Activated CD4-positive, alpha-beta T cell treated with anti-CD3 and anti-CD28 coated beads, Interleukin-2, amount 50 U/mL, for 1 hour (primary cell): ENCODE measurements around the gene FGGY.
"Not testable (repeated sequence)": the region's sequence is repeated elsewhere in the genome, so short reads cannot be mapped to it uniquely, and the experiment has no call there.

Source experiments
- DNase-seq: peaks from one replicate; pipeline ENCODE4 v3.0.0-alpha.2; 2020

FGGY gene

DNA sequence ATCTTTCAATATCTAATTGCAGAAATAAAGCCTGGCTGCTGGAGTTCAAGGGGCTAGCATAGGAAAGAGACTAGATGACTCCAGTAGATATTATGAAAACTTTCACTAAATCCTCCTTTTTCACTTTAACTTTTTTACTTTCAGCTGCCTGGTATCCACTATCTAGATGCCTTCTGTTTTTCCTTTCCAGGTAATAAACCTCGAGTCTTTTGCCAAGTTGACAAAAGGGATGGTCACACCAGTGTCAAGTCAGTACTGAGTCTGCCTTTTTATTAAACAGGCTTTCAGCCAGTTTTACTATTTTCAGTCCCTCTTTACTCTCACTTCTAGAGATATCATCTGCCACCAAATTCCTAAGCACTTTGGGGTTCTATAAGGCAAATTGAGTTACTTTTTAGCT, 195.6 kb downstream of the FGGY start:
- DNase-seq = no peak

DNA sequence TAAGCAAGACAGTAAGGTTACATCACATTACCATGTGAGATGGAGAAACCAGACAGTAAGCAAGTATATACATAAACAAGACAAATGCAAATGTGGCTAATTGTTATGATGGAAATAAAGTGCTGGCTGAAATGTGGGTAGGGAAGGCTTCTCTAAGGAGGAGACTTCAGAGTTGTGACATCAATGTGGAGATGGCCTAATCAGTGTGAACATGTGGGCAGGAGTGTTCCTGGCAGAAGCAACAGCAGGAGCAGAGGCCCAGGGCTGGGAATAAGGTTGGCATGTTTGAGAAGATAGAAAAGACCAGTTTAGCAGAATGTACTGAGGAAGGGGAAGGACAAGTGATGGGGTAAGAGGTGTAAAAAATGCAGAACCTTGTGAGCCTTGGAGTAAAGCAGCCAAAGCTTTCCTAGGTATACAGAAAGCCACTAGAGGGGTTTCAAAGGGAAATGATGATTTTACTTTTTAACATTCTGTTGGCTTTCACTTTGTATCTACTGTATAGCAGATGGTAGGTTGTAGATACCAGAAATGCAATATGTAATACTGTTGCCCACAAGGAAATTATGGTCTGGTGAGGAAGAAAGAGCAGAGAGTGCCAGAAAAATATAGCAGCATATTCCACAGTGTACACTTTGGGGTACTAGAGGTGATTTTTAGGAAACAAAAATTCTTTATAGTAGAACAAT, 197.4 kb downstream of the FGGY start:
- DNase-seq = no peak

DNA sequence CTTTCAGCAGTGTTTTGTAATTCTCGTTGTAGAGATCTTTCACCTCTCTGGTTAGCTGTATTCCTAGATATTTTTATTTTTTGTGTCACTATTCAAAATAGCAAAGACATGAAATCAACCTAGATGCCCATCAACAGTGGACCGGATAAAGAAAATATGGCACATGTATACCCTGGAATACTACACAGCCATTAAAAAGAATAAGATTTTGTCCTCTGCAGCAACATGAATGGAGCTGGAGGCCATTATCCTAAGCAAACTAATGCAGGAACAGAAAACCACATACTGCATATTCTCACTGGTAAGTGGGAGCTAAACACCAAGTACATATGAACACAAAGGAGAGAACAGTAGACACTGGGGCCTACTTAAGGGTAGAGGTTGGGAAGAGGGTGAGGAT, 199.3 kb downstream of the FGGY start:
- not testable (repeated sequence) for DNase-seq

DNA sequence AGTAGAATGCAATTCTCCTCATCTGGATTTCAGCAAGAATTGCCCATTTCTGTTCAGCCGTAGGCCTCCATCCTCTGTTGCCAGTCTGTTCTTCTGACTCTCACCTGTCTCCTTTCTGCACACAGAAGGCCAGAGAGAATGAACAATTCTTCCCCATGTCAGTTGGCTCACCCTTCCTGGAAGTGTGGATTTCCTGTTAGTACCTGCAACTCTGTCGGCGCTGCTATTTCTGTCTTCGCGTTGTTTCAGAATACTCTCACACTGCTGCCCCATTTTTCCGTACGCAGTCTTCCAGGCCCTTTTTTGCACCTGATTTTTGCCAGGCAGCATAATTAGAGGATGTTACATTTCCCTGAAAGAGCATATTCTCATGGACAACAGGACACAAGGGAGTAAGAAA, 200.7 kb downstream of the FGGY start:
- no peak for DNase-seq

DNA sequence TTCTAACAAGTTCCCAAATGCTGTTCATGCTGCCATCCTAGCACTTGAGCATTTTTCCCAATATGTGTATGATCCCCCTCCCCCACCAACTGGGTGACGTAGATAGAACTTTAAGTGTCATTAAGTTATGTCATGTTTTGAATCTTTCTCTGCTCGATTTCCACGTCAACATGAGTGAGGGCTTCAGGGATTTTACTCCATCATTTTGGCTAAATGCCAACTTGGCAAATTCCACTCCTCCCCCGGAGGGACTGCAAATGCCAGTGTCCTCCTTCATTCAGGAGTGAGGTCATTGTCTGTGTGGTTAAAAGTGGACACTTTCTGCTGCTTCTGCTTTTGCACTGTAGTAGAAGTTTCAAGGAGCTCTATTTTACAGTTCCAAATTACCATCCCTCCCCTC, 201.7 kb downstream of the FGGY start:
- no peak for DNase-seq

DNA sequence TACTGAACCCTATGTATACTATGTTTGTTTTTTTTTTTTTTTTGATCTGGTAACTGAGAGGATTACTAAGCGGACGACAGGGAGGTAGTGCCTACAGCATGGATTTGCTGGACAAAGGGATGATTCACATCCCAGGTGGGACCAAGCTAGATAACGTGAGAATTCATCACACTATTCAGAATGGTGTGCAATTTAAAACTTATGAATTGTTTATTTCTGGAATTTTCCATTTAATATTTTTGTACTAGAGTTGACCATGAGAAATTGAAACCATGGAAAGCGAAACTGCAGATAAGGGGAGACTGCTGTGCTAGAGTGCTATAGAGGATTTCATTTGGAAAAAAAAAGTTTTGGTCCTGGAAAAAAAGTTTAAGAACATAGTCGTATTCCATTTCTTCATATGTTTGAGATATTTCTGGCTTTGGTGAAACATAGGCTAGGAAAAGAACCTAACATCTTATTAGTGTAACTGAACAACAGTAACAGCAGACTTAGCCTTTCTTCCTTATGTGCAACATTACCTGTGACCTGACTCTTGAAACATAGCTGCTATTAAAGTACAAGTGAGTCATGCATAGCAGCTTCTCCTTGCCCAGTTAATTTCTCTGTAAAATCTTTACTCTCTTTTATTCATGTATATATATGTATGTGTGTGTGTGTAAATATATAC, 202.5 kb downstream of the FGGY start:
- no peak for DNase-seq

DNA sequence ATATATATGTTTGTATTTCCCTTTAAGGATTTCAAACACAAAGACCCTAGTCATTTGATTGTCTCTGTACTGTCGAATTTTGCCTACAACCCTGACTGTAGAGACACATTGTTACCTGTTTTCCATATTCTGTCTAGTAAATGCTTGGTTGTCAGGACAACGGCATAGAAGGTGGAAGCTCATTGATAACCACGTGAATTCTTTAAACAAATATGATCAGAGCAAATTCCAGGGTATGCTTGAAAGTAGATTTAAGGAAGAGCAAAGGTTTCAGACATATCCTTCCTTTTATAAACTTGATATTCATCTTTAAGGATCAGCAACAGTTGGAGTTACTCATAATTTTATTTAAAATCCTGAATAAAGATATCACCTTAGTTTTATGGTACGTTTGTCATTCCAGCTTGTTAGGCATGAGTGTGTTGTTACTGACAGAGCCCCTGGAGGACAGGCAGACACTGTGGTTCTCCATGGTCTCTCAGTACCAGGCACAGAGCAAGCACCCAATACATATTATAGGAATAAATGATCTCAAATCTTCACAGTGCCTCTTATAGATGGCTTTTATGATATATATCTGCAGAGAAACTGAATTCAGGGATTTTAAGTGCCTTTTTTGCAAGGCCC, 203.2 kb downstream of the FGGY start:
- no peak for DNase-seq

DNA sequence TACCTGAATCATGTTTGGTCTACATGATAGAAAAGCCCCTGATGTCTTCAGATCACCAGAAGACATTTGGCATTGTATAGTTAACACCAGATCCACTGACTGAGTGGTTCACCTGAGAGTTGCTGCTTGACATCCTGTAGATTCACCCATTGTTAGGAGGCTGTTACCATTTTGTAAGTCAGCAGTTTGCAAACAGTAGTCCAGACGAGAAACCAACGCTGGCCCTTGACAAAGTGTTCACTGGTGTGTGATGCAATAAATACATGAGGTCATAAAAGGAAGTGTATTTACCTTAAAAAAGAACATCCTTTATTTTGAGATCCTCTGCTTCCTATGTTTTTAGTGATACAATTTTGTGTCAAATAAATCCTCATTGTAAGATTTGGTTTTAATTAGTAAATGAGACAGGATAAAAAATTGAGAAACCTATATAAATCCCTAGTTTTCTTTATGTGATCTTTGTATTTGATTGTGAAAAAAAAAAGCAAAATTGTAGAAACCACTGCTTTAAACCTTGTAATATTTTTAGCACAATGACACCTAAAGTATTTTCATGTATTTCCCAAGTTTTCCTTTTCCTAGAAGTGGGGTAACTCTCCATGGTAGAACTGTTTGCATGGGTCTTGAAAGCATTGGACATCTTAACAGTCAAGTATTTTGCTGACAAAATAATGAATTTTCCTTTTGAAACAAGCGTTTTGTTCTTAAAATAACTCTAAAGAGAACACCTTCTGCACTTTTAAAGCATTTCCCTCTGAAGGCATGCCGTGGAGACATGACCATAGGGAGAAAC, 204.3 kb downstream of the FGGY start:
- no peak for DNase-seq

DNA sequence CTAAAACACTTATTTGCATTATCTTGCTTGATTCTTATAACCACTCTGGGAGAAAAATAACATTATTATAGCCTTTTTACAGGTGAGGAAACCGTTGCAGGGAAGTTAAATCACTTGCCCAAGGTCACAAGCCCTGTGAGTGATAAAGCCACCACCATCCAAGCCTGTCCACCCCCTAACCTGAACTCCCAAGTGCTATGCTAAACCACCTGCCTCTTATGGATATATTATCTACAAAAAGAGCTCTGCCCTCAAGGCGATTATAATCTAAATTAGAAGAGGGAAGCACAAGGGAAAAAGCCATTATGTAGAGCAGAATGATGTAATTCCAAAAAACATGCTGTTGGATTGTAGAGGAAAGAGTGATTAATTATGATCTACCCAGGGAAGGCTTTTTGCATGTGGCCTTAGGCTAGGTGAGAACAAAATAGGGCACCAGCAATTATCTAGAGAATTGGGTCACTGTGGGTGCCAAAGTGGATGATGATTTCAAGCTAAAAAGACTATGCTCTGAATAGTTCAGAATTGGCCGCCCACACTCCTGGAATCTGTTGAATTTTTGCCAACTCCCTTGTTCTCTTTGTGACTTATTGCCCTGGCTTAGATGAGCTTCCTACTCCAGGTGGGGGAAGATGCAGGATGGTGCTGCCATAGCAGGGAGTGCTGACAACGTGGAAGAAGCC, 205.3 kb downstream of the FGGY start:
- no peak for DNase-seq

DNA sequence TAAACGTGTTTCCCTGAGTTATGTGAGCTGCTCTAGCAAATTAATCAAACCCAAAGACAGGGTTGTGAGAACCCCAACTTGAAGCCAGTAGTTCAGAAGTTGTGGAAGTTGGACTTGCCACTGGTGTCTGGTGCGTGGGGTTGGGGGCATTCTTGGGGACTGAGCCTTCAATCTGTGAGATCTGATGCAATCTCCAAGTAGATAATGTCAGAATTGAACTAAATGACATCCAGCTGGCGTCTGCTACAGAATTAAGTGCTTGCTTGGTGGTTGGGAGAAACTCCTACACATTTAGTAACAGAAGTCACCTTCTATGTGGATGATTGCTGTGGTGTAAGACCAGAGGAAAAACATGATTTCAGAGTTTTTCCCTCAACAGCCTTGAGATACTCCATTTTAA, 207.4 kb downstream of the FGGY start:
- DNase-seq = no peak

DNA sequence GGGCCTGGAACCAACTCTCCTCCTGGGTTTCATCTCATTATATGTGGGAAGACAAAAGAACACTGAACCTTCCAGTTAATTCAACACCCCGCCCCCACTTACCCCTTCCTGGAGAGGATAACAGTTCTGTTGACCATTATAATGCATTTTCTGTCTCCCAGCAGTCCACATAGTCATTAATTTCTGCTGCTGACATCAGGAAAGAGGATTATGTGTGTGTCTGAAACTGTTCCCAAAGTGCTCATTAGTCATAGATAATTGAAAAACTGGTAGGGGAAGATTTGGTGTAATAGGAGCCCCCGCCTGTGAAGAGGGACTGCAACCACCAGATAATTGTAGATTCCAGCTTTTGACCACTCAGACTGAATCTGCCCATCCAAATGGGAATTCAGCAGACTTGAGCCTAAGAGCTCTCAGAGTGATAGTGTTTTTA, 208.7 kb downstream of the FGGY start:
- DNase-seq = no peak

DNA sequence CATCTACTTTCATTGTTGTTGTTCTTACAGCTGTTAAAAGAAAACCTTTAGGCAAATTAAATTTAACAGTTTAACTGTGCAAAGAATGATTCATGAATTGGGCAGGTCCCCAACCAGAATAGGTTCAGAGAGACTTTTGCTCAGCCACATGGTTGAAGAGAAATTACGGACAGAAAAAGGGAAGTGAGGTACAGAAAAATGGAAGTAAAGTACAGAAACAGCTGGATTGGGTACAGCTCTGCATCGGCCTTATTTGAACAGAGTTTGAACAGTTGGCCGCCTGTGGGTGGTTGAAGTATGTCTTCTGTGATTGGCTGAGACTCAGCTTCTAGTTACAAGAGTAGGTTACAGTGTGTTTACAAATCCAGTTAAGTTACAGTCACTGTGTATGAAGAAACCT, 210.1 kb downstream of the FGGY start:
- DNase-seq = no peak

DNA sequence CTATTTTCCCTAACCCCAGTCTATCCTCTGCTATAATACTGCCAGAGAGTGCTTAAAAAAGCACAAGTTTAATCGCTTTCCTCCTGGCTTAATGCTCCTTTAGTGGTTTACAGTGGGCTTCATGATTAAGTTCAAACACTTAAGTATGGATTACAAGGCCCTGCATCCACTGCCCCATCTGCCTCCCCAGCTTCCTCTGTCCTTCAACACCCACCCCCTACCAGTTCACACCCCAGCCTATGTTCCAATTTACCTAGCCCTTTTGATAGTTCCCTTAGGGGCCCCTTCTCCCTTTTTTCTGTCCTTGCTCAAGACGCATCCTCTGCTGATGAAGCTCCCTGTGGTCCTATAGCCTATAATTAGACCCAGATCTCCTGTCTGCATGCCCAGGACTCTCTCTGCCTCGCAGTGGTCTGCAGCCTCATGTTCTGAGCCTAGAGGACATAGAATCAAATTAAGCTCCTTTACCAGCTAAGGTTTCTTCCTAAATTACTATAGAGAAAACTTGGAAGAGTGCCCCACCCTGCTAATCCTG, 212.5 kb downstream of the FGGY start:
- DNase-seq = no peak

DNA sequence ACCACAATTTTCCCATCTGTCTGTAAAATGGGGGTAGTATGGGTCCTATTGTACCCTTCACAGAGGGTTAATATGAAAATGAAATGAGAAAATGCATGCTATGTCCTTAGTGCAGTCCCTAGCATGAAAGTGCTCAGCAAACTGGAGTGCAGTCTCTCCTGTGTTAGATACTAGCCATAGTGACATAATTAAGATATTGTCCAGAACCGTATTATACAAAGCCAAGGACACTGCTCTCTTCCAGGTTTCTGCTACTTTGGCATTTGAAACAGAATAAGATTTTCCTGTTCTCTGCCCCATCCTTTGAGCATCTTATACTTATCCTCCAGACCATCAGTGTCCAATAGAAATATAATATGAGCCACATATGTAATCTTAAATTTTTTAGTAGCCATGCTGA, 213.4 kb downstream of the FGGY start:
- no peak for DNase-seq

DNA sequence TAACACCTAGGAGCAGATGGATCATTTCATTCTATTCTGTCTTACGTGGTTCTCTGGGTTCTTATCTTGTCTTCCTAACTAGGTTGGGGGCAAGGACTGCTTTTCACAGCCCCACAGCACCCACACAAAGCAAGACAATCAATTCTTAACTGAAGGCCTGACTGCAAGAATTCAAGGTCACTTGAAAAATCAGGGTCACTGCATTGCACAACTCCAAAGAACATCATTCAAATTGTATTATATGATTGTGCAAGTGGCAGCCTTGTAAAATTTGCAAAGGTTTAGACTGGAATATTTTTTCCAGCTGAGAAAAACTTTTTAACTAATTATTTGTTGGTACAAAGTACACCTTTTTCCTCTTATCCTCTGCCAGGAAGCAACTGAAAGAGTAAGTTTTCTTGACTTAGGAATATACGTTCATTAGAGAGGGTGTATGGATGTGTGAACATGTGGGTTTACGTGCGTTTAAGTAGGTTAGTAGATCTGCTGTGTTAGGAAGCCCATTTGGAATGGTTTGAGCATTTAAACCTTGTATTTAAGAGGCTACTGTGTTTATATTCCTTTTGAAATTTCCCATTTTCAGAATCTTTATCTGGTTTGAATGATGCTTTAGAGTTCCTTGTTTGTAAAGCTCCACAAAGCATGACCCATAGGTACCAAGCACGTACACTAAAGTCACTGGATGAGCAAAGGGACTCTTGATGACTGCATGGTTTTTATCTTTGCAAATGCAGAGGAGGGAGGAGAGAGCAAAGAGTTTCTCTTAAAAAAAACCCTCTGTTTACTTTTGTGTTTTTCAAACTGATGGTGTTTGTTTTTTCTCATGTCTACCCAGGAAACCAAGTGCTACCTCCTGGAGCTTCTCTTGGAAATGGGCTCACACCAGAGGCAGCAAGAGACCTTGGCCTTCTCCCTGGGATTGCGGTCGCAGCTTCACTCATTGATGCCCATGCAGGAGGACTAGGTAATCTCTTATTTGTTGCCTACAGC, 214.9 kb downstream of the FGGY start:
- DNase-seq = no peak

DNA sequence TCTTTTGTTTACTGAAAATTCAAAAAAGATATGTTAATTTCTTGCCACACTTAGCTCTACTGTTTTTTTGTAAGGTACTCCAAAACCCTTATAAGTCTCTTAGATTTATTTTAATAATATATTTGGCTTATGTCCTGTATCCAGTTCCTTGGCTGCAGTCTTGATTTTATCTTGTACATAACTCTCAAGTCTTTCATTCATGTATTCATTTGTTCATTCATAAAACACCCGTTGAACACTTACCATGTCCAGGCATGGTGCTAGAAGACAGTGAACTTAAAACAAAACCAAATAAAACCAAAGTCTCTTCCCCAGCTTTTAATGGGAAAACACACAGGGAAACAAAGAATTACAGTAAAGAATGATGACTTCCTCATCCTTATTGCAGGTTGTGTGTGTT, 215.8 kb downstream of the FGGY start:
- DNase-seq = no peak

DNA sequence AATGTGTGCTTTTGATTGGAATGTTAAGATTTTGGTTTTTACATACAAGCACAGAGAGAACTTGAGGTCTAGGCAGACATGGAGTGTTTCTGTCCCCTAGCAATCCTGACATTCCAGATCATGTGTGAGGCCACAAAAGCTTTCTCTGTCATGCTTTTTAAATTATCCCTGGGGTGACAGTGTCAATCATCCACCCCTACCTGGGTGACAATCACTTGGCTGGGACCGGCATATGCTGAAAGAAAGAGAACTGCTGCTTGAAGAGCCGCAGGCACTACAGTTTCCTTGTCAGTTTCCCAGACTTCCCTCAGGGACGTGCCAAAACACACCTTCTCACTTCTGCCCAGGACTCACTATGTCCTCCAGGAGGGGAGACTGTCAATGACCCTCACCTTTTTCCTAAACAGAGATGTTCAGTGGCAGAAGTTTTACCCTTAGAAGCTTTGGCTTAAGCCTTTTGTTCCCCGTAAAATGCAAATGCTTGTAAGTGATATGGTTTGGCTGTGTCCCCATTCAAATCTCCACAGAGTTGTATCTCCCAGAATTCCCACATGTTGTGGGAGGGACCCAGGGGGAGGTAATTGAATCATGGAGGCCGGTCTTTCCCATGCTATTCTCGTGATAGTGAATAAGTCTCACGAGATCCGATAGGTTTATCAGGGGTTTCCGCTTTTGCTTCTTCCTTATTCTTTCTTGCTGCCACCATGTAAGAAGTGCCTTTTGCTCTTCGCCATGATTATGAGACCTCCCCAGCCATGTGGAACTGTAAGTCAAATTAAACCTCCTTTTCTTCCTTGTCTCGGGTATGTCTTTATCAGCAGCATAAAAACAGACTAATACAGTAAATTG, 217.4 kb downstream of the FGGY start:
- no peak for DNase-seq

DNA sequence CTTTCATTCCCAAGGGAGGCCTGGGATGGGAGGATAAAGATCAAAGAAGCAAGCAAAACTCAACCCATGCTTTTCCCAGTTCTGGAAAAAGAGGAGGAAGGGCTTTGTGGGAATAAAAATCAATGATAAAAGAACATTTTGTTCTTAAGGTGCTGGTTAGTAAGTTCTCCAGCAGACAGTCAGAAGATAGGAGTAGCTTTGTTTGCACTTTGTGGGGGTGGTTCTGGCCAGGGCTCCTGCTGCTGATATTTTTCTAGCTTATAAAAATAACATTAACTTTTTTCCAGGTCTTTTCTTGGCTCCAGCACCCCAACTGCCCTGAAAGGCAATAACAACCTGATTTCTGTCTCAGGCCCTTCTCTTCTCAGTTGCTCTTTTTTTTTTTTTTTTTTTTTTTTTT, 220.0 kb downstream of the FGGY start:
- DNase-seq = no peak

DNA sequence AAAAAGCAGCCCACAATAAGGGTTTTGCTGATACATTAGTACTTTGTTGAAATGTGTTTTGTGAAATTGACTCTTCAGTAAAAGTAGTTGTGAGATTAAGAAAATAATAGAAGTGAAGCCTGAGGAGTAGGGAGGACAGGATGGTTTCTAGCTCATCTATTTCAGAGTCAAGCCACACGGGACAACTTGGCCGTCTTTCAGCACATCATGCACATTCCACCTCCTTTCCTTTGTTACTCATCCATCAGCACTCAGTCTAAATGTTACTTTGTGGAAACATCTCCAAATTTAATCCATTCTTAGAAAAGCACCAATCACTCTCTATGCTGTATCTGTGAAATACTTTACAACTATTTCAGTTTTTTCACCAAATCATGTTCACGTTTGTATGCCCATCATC, 223.3 kb downstream of the FGGY start:
- DNase-seq = no peak

DNA sequence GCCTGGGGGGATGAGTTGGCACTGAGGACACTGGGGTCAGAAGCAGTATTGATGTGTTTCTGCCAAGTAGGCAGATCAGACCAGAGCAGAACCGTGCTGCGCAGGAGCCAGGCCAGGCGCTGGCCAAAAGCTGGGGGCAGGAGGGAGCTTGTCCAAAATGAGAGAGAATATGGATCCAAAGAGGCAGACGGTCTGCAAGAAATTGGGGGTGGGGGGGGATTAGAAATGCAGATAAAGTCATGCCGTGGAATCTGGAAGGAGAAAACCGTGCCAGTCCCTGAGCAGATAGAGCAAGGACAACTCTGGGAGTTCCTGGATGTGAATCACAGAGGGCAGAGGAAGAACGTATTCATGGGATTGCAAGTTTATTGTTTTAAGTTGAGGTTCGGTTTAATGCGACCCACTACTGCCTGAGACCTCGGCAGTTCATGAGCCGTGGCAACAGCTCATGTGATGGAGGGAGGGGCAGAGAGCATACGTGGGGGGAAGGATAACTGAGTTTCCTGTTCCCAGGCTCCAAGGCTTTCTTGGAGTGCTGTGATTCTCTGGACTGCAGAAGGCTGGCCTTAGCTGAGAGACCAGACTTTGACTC, 224.0 kb downstream of the FGGY start:
- no peak for DNase-seq
